HG03066 (cell line): ENCODE data around the gene LETM1.

Experiments
- ATAC-seq: cut with Tn5 transposase; IDR thresholded peaks from one replicate; pipeline ENCODE4 v1.9.1; 2021; ENCODE audit warnings: low read depth; ENCODE audit not compliant: unreplicated experiment

LETM1 gene

DNA sequence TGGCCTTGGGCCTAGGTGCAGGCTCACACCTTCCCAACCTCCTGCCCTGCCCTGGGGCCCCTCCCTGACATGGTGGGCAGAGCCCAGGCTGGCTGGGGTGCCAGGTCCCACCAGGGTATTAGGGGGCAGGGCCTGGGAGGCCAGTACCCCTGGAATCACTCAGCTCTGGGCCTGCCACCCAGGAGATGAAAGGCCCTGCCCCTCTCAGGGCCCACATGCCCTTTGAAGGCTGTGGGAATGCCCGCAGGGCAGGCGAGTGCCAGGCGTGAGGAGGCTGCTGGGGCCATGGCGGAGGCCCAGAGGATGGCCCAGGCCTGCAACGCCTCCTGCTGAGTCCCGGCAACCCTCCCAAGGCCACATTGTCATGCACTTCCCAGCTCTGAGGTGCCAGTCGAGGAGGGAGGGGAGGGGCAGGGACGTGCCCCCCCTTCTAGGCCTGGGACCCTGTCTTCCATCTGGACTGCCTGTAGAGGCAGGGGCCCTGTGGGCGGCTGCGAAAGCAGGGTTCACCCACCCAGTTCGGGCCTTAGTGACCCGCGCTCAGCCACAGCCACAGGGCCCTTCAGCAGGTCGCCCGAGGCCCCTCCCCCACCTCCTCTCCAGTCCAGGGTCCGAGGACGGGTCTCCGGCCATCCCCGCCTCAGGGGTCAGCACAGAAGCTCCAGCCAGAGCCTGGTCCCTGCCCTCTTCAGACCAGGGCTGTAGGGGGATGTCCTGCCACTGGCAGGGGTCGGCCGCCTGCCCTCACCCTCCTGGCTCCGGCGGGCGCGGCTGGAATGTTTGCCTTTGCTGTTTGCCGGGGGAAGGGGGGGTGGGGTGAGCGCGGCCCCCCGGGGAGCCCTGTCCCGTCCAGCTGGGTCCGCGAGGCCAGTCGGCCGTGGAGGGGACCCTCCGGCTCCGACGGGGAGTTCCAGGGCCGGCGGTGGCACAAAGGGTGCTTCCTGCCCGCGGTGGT, 89.6 kb downstream of the LETM1 start:
- no peak for ATAC-seq

DNA sequence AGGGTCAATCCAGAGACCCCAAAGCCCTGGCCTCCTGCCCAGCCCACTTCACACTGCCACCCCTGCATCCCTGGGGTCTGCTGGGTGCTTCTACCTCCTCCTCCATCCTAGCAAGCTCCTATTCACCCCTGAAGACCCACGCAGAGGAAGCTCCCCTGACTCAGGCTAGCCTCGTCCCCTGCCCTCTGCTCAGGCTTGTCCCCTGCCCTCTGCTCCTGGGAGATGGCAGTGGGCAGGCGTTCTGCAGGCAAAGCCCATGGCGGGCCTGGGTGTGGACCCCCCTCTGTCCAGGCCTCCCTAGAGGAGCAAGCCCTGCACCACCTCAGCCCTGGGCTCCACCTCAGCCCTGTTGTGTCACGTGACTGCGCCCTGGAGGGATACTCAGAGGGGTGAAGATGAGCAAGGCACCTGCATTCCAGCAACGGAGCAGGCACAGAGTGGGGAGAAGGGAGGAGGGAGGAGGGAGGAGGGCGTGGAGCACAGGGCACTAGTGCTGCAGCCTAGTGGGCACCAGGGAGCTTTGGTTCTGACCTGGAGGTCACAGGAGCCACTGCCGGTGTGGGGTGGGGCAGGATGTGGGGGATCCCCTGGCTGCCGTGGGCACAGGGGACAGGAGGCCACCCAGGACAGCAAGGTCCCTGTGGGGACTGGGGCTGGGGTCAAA, 90.4 kb downstream of the LETM1 start:
- ATAC-seq = no peak

DNA sequence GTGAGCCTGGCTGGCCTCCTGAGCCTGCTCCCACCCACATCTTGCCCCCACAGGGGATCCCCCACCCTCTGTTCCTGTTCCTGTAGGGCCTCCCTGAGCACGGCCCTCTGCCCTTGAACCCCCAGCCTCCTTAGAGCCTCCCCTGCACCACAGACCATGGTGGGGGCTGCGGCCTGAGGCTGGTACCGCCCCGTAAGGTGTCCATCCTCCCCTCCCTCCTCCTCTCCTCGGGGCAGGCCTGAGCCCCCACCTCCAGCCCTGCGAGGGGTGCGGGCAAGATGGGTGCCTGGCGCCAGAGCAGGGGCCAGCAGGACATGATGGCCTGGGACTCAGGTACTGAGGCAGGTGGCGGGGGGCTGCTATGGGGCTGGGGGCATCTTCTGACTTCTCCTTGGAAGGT, 91.3 kb downstream of the LETM1 start:
- ATAC-seq = no peak

DNA sequence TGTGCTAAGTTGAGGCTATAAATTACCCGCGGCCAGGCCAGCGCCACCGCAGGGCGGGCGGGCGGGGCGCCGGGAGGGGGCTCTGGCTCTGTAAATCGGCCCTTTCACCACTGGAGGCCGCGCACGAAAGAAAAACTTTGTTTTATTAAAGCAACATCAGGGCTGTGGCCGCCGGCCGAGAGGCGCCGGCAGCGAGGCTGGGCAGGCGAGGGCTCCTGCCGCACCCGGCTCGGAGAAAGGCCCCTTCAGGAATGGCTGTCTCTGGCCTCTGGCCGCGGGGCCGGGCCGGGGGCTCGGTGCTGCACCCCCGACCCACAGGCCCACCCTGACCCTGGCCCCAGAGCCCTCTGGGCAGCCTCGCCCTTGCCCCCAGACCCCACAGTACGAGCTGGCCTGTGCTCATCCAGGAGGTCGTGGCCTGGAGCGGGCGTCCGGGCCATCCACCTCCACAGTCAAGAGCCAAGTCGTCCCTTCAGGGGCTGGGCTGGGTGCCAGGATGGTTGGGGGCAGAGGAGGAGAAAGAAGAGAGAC, 92.3 kb downstream of the LETM1 start:
- no peak for ATAC-seq

DNA sequence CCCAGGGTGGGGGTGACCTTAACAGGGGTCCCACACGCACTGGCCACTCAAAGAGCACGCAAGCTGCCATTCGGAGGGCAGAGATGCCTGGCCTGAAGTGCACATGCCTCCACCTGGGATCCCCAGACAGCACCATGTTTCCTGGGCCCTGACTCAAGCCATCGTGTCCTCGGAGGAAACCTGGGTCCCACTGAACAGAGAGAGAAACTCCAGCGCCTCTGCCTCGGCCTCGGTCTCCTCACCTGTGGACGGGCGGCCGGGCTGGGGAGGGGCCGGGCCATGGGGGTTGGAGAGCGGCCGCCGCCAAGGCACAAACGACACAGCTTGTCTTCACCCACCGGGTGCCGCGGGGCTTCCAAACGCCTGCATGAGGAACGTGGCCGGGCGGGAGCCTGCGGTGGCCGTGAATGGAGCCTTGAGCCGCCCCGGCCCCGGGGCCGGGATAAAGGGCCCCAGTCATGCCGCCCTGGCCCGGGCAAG, 92.8 kb downstream of the LETM1 start:
- ATAC-seq = no peak

DNA sequence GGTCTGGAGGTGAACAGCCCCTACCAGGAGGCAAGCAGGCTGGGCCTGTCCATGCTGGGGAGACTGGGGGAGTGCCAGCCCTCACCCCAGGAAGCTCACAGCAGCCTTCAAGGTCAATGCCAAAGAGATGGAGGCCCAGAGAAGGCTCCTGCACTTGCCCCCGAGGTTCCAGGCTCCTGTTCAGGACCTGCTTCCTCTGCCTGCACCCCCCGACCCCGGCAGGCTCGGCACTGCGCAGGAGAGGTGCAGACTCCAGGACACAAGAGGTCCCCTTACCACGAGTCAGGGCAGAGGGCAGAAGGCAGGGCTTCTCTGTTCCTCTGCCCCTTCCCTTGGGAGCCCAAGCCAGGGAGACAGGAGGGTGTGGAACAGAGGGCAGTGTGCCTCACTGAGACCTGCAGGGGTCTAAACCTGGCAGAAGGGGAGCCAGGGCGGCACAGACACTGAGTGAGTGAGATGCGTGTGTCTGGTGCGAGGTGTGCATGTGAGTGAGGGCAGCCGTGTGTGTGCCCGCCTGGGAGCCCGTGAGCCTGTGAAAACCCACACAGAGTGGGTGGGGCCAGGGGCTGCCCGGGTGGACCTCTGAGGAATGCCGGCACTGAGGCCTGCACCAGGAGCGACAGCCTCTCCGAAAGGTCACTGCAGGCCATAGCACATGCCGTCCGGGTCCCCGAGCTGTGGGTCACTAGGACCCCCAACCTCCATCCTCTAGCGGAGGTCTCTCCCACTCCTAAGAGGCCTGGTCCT, 93.5 kb downstream of the LETM1 start:
- ATAC-seq = no peak
